Urinary bladder (tissue), 4 donors: ENCODE data around the gene RELN. TPM values are rescaled to one million over a fixed set of nuclear protein-coding genes. Genes with fewer than 3 reads are reported as not detected.
"Not testable (repeated sequence)": the region's sequence is repeated elsewhere in the genome, so short reads cannot be mapped to it uniquely, and the experiment has no call there.

Experiments used
- DNase-seq: peaks from one replicate; pipeline ENCODE4 v3.0.0-alpha.2; 2015; ENCODE audit errors: extremely low spot score
- H3K27ac ChIP-seq: one replicate; pipeline ENCODE4 v1.5.1; 2013; ENCODE audit warnings: low read depth, mild to moderate bottlenecking, moderate library complexity
- H3K36me3 ChIP-seq: one replicate; pipeline ENCODE4 v1.6.1; 2013; ENCODE audit warnings: mild to moderate bottlenecking, moderate library complexity; ENCODE audit not compliant: insufficient read depth
- H3K4me1 ChIP-seq: one replicate; pipeline ENCODE4 v1.6.1; 2013; ENCODE audit warnings: mild to moderate bottlenecking, moderate library complexity; ENCODE audit not compliant: insufficient read depth
- H3K4me3 ChIP-seq: one replicate; pipeline ENCODE4 v1.5.1; 2013; ENCODE audit warnings: low read depth, low read length
- WGBS: extraction: QIAGEN DNeasy Blood & Tissue Kit; methylation state at CpG from one replicate; pipeline ENCODE4 v1.1.7; 2013; 5-methylcytosine and 5-hydroxymethylcytosine counted together
- polyA plus RNA-seq: library from polyadenylated mRNA; stranded (reverse); fragments of 200-250 nt; gene quantifications from one replicate; pipeline ENCODE4 v1.2.3, GENCODE V29; 2013
- total RNA-seq: library from RNA; depleted of rRNA; stranded (reverse); fragments of >200 nt; gene quantifications from one replicate; pipeline ENCODE4 v1.2.3, GENCODE V29; 2014
- donor health status: healthy with polysubstance abuse.
- donor health status: healthy.

RELN gene
- total and polyA plus RNA-seq, 2 donors, result 3.8 to 26.3 TPM

DNA sequence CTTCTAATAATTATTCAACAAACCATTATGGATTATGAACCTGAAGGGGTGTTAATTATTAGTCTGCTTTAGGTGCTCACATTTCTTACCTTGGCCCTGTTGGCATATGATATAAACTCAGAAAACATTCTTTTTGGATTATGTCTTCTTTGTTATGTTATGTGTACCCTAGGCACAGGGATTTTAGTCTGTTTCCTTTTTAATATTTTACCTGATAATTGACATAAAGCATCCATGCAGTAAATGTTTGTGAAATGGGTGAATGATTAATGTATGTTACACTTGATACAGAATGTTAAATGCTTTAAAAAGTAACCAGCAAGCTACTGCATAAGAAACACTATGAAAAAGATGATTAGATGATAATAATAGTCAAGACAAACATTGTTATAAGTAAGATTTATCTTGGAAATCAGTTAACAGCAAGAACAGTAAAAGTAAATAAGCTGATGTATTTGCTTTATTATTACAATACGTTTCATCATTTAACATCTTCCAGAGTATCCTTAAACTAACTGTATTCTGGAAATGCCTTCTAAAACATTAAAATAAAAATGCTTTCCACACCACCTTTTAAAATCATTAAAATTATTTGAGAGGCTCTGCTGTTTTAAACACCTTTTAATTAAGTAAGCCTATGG lies 204.7 kb downstream of the RELN start:
- 66% methylated on average over 1 of the region's 1 CpG for WGBS
- Histone ChIP-seq H3K27ac (no peak overlapping the region), H3K36me3 (no peaks in the 10 kb centered on the region), H3K4me1 (no peaks in the 10 kb centered on the region), H3K4me3 (no peak overlapping the region)
- no peak for DNase-seq

DNA sequence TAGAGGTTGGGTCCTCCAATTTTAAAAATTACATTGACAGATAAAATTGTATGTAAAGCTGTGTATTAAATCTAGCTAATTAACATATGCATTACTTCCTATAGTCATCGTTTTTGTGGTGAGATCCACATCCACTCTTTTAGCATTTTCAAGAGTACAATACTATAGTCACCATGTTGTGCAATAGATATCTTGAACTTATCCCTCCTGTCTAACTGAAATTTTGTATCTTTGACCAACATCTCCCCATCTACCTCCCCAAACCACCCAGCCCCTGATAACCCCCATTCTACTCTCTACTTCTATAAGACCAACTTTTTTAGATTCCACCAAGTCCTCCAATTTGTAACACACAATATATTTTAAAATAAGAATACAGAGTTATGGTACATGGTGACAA lies 208.0 kb downstream of the RELN start:
- Histone ChIP-seq H3K27ac (no peak overlapping the region), H3K4me3 (no peak overlapping the region), H3K4me1 (no peaks in the 10 kb centered on the region), H3K36me3 (no peaks in the 10 kb centered on the region)
- no peak for DNase-seq
- 72% methylated on average over 1 of the region's 1 CpG for WGBS

DNA sequence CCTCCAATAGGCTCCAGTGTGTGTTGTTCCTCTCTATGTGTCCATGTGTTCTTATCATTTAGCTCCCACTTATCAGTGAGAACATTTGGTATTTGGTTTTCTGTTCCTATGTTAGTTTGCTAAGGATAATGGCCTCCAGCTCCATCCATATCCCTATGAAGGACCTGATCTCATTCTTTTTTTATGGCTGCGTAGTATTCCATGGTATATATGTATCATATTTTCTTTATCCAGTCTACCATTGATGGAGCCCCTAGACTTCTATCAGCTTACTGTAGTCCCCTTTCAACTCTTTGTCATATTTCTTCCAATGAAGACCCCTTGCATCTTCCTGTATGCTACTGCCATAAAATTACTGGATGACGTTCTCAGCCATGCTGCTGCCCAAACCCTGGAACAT lies 208.9 kb downstream of the RELN start:
- whole genome bisulfite sequencing, result 92% methylated on average over 2 of the region's 2 CpGs
- not testable (repeated sequence) for H3K4me1 ChIP-seq, H3K4me3 ChIP-seq, DNase-seq, H3K27ac ChIP-seq, H3K36me3 ChIP-seq

DNA sequence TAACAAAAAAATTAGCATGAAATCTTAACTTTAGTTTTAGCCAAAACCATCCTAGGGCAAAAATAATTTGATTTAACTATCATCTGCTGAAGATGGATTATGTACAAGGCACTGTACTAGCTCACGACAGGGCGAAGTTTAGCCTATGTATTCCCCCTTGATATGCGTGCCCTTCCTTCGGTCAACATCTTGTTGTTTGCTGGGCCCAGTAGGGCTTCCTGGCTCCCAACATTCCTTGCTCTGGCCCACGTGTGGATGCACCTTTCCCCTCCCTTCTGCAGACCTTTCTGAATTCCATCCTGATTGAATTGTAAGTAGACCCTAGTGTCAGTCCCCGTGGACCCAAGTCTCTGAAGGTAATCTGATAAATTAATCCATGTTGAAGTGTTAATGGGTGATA lies 212.0 kb downstream of the RELN start:
- 74% methylated on average over 6 of the region's 6 CpGs for WGBS
- Histone ChIP-seq H3K36me3 (no peaks in the 10 kb centered on the region), H3K4me3 (no peak overlapping the region), H3K4me1 (no peaks in the 10 kb centered on the region), H3K27ac (no peak overlapping the region)
- no peak for DNase-seq

DNA sequence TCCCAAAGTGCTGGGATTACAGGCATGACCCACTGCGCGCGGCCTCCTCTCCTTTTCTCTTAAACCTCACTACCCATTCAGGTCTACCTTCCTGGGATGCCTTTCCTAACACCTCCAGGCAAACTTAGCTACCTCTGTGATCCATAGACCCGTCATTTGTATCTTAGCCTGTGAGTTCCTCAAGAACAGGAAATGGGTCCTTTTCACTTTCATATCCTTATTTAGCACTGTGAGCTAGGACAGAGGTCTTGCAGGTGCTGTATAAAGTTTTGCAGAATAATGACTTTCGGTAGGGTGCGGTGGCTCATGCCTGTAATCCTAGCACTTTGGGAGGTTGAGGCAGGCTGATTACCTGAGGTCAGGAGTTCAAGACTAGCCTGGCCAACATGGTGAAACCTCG lies 215.7 kb downstream of the RELN start:
- no peak overlapping the region for H3K4me3 ChIP-seq
- H3K27ac ChIP-seq, result no peak overlapping the region
- no peaks in the 10 kb centered on the region for H3K4me1 ChIP-seq
- DNase-seq, result no peak
- H3K36me3 ChIP-seq, result no peaks in the 10 kb centered on the region
- 83% methylated on average over 7 of the region's 7 CpGs for WGBS

DNA sequence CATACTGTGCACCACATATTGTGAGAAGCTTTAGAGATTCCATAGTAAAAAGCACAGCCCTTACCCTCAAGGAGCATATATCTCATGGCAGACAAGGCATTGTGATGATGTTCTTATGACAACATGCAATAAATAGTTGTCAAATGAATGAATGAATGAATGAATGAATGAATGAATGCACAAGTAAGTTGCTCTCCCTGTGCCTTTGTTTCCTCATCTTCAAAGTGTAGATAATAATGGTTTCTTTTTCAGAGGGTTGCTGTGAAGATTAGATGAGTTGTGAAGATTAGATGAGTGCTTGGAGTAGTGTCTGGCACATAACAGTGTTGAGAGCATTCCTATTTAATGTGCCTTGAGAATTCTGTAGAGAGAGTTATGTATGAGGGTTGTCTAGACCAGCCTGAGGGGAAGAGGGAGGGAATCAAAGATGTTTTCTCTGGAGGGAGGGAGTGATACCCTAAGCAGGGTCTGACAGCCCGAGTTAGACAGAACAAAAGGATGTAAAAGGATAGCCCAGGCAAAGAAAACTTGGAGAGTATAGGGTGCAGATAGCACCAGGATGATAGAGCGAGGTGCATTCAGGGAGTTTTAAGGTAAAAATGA lies 217.2 kb downstream of the RELN start:
- no peak for DNase-seq
- H3K4me3 ChIP-seq, result no peak overlapping the region
- no peak overlapping the region for H3K27ac ChIP-seq
- no peaks in the 10 kb centered on the region for H3K4me1 ChIP-seq
- H3K36me3 ChIP-seq, result no peaks in the 10 kb centered on the region
- 58% methylated on average over 2 of the region's 2 CpGs for WGBS

DNA sequence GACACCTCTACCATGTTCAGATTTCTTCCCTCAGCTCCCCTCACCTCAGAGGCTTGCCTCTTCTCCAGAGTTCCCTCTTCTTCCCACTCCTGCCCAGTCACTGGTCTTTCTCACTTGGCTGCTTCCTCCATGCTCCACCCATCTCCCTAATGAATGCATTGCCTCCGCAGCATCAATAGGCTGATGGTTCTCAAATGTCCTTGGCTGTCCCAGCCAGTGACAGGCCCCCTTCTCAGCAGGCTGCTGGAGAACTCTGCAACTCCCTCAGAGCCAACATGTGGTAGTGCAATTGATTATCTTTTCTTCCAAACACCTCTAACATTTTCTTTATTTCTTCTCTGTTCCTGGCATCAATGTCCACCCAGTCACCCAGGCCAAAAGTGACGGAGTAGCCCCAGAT lies 218.2 kb downstream of the RELN start:
- 79% methylated on average over 2 of the region's 2 CpGs for WGBS
- no peak overlapping the region for H3K27ac ChIP-seq

DNA sequence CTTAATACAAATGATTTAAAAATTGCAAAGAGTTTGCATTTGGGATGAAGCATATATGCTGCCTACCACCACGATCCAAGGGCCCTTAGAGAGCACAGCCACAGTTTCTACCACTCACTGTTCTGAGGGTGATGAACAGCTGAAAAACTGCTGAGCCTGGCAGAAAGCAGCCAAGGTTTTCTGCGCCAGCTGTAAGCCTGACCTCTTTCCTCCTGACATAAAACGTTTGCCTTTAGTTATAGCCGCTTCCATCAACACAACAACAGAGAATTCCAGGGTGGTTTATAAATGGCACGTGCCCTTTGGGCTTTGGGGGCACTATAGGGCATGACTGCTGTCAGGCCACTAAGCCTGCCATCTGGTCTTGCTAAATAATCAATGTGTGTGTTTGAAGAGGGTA lies 222.8 kb downstream of the RELN start:
- Histone ChIP-seq H3K36me3 (no peaks in the 10 kb centered on the region), H3K4me1 (no peaks in the 10 kb centered on the region), H3K4me3 (no peak overlapping the region), H3K27ac (no peak overlapping the region)
- no peak for DNase-seq
- WGBS, result 33% methylated on average over 5 of the region's 5 CpGs

More for the DNA sequence above, 218.2 kb downstream of the RELN start:
- Histone ChIP-seq H3K4me3 (no peak overlapping the region), H3K4me1 (no peaks in the 10 kb centered on the region), H3K36me3 (no peaks in the 10 kb centered on the region)
- no peak for DNase-seq

DNA sequence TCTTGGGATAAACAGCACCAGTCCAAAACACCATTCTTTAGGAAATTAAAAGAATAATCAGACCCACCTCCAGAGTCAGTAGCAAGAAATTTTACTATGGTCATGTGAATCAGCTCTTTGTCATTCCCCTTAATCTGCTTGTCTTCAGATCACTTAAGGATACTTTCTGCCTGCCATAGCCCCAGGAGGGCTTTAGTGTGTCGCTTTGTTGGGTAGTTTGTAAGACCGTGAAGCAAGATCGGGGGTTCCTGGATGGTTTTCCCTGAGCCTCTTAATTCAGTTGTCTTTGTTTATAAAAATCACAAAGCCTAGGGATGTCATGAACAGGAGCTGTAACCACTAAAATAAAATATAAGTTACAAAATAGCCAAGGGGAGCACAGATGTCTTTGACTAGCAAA lies 223.6 kb downstream of the RELN start:
- WGBS, result 45% methylated on average over 3 of the region's 3 CpGs
- Histone ChIP-seq H3K4me3 (no peak overlapping the region), H3K4me1 (no peaks in the 10 kb centered on the region), H3K36me3 (no peaks in the 10 kb centered on the region), H3K27ac (no peak overlapping the region)
- no peak for DNase-seq

DNA sequence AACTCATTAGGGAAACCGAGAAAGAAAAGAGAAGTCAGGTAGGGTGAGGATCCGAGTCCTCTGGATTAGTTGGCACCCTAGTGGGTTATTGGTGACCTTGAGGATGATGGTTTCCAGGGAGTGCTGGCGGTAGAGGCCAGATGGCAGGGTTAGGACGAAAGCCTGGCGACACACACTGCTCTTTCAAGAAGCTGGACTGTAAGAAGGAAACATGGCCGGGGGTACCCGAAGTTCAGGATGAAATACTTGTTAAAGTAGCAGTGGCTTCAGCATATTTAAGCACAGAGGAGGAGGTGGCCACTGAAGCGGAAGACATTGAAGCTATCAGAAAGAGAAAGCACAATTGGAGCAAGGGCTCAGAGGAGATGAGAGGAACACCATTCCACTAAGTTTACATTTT lies 224.6 kb downstream of the RELN start:
- Histone ChIP-seq H3K36me3 (no peaks in the 10 kb centered on the region), H3K27ac (no peak overlapping the region), H3K4me3 (no peak overlapping the region), H3K4me1 (no peaks in the 10 kb centered on the region)
- DNase-seq, result no peak
- WGBS, result 91% methylated on average over 8 of the region's 8 CpGs

DNA sequence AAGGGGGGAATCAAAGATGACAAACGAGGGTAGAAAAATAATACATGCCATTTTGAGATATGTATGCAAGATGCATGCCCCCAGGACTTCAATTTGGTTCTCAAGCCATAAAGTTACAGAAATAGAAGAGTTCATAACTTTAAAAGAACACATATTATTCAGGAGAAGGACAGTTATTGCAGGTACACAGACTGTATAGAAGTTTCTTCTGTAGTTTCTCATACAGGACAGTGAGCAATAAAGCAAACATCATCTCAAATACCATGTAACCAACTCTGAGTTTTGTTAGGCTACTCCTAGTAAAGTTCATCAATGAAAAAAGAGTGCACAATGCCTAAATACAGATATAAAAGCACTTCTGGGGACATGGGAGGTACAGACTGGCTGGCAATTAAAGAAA lies 226.6 kb downstream of the RELN start:
- Histone ChIP-seq H3K36me3 (no peaks in the 10 kb centered on the region), H3K4me1 (no peaks in the 10 kb centered on the region), H3K27ac (no peak overlapping the region), H3K4me3 (no peak overlapping the region)
- DNase-seq, result no peak
- 38% methylated on average over 1 of the region's 1 CpG for WGBS

DNA sequence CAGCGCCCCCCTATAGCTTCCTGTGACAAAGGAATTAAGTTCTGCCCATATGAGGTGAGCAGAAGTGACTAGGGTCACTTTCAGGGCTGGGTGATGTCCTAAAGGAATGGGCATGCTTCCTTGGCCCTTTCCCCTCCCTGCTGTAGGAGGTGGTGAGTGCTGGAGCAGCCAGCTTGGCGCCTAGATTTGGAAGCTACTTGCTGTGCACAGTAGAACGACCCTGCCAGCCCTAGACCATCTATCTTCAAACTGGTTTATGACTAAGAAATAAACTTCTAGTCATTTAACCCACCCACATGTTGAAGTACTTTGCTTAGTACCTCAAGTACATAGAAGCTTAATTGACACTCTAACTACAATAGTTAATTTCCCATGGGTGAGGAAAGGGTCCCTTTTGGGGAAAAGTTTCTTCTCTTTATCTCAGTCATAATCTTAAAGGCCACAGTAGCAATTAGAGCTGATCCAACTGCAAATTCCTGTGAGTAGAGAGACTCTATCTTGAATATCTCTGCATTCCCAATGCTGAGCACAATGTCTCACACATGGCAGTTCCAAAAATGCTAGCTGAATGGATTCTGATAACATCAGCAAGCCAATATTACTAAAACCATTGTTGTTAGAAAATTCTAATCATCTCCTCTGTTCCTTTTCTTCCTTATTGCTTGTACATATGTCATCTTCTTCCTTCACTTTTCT lies 227.2 kb downstream of the RELN start:
- Histone ChIP-seq H3K4me1 (no peaks in the 10 kb centered on the region), H3K27ac (no peak overlapping the region), H3K4me3 (no peak overlapping the region), H3K36me3 (no peaks in the 10 kb centered on the region)
- DNase-seq, result no peak
- 66% methylated on average over 3 of the region's 3 CpGs for WGBS

DNA sequence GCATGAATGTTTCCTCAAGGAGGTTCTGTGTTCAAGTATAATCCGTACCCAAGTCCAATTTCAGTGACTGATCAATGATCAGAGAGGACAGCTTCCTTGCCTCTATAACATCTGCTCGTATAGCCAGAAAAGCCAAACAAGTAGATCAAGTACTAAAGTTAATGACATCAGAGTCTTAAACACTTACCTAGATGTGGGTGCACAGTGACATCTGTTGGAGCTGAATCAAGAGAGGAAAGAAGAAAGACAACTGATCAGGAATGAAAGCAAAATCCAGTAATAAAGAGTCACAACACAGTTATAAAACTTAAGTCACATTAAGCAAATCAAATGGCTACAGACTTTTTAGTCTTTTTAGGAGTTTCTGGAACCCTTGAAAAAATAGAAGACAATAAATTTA lies 236.5 kb downstream of the RELN start:
- Histone ChIP-seq H3K4me1 (no peaks in the 10 kb centered on the region), H3K4me3 (no peak overlapping the region), H3K27ac (no peak overlapping the region), H3K36me3 (no peaks in the 10 kb centered on the region)
- WGBS, result 54% methylated on average over 2 of the region's 2 CpGs
- no peak for DNase-seq

DNA sequence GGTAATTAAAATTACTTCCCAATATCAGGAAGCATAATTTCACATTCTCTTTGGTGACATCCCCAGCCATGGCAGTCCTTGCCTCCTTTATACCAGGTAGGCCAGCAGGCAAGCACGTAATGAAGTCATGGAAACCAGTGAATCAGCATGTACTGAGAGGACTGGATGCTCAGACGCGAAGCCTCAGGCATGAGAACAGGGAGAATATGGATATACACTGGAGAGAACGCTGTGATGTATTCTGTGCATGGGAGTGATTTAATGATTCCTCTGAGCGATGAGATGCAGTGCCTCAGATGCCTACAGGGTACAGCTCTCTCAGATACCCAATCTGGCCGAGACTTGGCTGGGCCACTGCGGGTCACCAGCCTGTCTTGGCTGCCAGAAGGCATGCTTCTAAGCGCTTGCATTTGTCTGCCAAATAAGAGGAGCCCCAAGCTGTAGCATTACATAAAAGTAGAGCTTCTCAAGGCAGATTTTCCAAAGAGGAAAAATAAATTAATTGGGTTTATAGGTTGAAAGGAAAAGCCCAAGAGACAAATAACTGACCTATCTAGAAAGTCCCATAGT lies 238.1 kb downstream of the RELN start:
- no peak for DNase-seq
- Histone ChIP-seq H3K36me3 (no peaks in the 10 kb centered on the region), H3K4me3 (no peak overlapping the region), H3K27ac (no peak overlapping the region), H3K4me1 (no peaks in the 10 kb centered on the region)
- WGBS, result 82% methylated on average over 8 of the region's 8 CpGs
